HCT116 (cell line): ENCODE data around the gene TBCC.

Experiments used
- ATF3 ChIP-seq: IDR thresholded peaks from 2 replicates; pipeline ENCODE4 v1.6.1; 2012
- CBX3 ChIP-seq: IDR thresholded peaks from 2 replicates; pipeline ENCODE4 v1.6.1; 2012; ENCODE audit warnings: low read depth
- CEBPB ChIP-seq: IDR thresholded peaks from 2 replicates; pipeline ENCODE4 v1.6.1; 2012; ENCODE audit warnings: low read depth
- CTCF ChIP-seq, 3 experiments: fragments of 200-600 bp in 1 of 3; sonication (generic) in 1 of 3; IDR thresholded peaks in 2 of 3; conservative IDR thresholded peaks in 1 of 3; 2 replicates each; pipeline ENCODE4 v1.5.1; 2012 to 2017; ENCODE audit warnings: low read depth in 2 of 3, low read length in 2 of 3, antibody characterized with exemption in 1 of 3, borderline replicate concordance in 1 of 3, control low read depth in 1 of 3, mild to moderate bottlenecking in 1 of 3, mixed read lengths in 1 of 3, mixed run types in 1 of 3, moderate library complexity in 1 of 3; ENCODE audit not compliant: insufficient read depth in 1 of 3
- EGR1 ChIP-seq: IDR thresholded peaks from 2 replicates; pipeline ENCODE4 v1.6.1; 2012; ENCODE audit warnings: low read depth
- EZH2 ChIP-seq: fragments of 200-600 bp; sonication (generic); IDR thresholded peaks from 2 replicates; pipeline ENCODE4 v1.6.1; 2017; ENCODE audit warnings: antibody characterized with exemption, mixed run types
- MAX ChIP-seq: IDR thresholded peaks from 2 replicates; pipeline ENCODE4 v1.6.1; 2012
- POLR2A ChIP-seq: IDR thresholded peaks from 2 replicates; pipeline ENCODE4 v1.7.0; 2011; ENCODE audit warnings: borderline replicate concordance; ENCODE audit not compliant: insufficient read depth, insufficient read length; ENCODE audit errors: extremely low read depth
- POLR2AphosphoS5 ChIP-seq: IDR thresholded peaks from 2 replicates; pipeline ENCODE4 v1.6.1; 2011; ENCODE audit warnings: mild to moderate bottlenecking, low read depth, low read length, moderate library complexity
- RAD21 ChIP-seq: IDR thresholded peaks from 2 replicates; pipeline ENCODE4 v1.6.1; 2012; ENCODE audit warnings: low read depth, mild to moderate bottlenecking
- REST ChIP-seq: IDR thresholded peaks from 2 replicates; pipeline ENCODE4 v1.6.1; 2012; ENCODE audit warnings: low read depth
- SRF ChIP-seq: IDR thresholded peaks from 2 replicates; pipeline ENCODE4 v1.6.1; 2012; ENCODE audit warnings: low read depth
- YY1 ChIP-seq: IDR thresholded peaks from 2 replicates; pipeline ENCODE4 v1.6.1; 2011; ENCODE audit warnings: low read length, low read depth, moderate library complexity, mild to moderate bottlenecking; ENCODE audit not compliant: insufficient replicate concordance; ENCODE audit errors: extremely low read depth
- ZFX ChIP-seq: fragments of 450-650 bp; IDR thresholded peaks from 2 replicates; pipeline ENCODE4 v1.6.1; 2017

GRCh38 chr6:42787063-42787472 is 41.2 kb upstream of the TBCC start:
- no peak for TF ChIP-seq CTCF (IDR thresholded peaks at IDR 0.05 in 2 of 3, conservative IDR thresholded peaks at IDR 0.05 in 1 of 3; ENCODE audit: borderline replicate concordance in 1 of 3, insufficient read depth in 1 of 3, low read depth in 2 of 3, low read length in 2 of 3)
- peak; percentile 16; the same call in 1 of the 2 replicates for TF ChIP-seq POLR2AphosphoS5
- no peak for TF ChIP-seq CEBPB
- no peak for TF ChIP-seq REST
- no peak for TF ChIP-seq MAX
- no peak for TF ChIP-seq YY1
- TF ChIP-seq EGR1 = no peak
- TF ChIP-seq ATF3 = no peak
- TF ChIP-seq EZH2 = no peak
- TF ChIP-seq POLR2A = no peak
- TF ChIP-seq ZFX = no peak
- TF ChIP-seq CBX3 = no peak
- TF ChIP-seq RAD21 = no peak
- TF ChIP-seq SRF = no peak
